Panc1 (cell line): Measurements from ENCODE around the gene LRRC73. TPM values are rescaled to one million over a fixed set of nuclear protein-coding genes. Genes with fewer than 3 reads are reported as not detected.

Experiments
- ATAC-seq: fragments of 200-7000 bp; cut with Tn5 transposase; 2 replicates; pipeline ENCODE4 v1.9.1; 2020; ENCODE audit warnings: mild to moderate bottlenecking, moderate library complexity
- BruUV-seq: library from RNA; stranded (reverse); fragments of 400-500 nt; replicated peaks from 2 replicates; lab custom pipeline; 2021; lab: Mats Ljungman, UMichigan
- CTCF ChIA-PET: fragments of 300-600 bp; sonication (Branson Sonifier 250); formaldehyde crosslinking; loops from one replicate; lab custom pipeline; 2022; ENCODE audit warnings: antibody characterized with exemption; lab: Charles Lee
- POLR2A ChIA-PET: fragments of 300-600 bp; sonication (Branson Sonifier 250); formaldehyde crosslinking; loops from one replicate; lab custom pipeline; 2022; ENCODE audit warnings: antibody characterized with exemption; lab: Charles Lee
- DNase-seq: peaks from one replicate; pipeline ENCODE4 v3.0.0-alpha.2; 2010; ENCODE audit warnings: low read depth, low spot score
- H3K27ac ChIP-seq: 2 replicates; pipeline ENCODE4 v1.5.1; 2011; ENCODE audit warnings: mild to moderate bottlenecking, low read length, inconsistent platforms
- H3K27me3 ChIP-seq: fragments of 200-500 bp; sonication (Bioruptor generic); 2 replicates; pipeline ENCODE4 v1.6.0; 2014; ENCODE audit warnings: low read length, inconsistent platforms; ENCODE audit not compliant: control insufficient read depth, insufficient read depth
- H3K36me3 ChIP-seq: fragments of 200-500 bp; sonication (Bioruptor generic); 2 replicates; pipeline ENCODE4 v1.5.1; 2014; ENCODE audit warnings: inconsistent platforms, mild to moderate bottlenecking, low read length, moderate library complexity; ENCODE audit not compliant: control insufficient read depth, insufficient read depth
- H3K4me1 ChIP-seq: 2 replicates; pipeline ENCODE4 v1.5.1; 2011; ENCODE audit warnings: inconsistent platforms, mild to moderate bottlenecking, low read length, moderate library complexity; ENCODE audit not compliant: control insufficient read depth, insufficient read depth
- H3K4me3 ChIP-seq, 2 experiments: 2 replicates each; pipeline ENCODE4 v1.5.1; 2011 to 2012; ENCODE audit warnings: low read depth in 2 of 2, low read length in 2 of 2, mild to moderate bottlenecking in 2 of 2, inconsistent platforms in 1 of 2, moderate library complexity in 1 of 2
- H3K9me3 ChIP-seq: fragments of 200-500 bp; sonication (Bioruptor generic); 2 replicates; pipeline ENCODE4 v1.5.1; 2014; ENCODE audit warnings: low read depth, mild to moderate bottlenecking, inconsistent platforms, low read length, moderate library complexity; ENCODE audit not compliant: control insufficient read depth, insufficient read depth
- POLR2AphosphoS5 ChIP-seq: IDR thresholded peaks from 2 replicates; pipeline ENCODE4 v1.6.1; 2012; ENCODE audit warnings: mild to moderate bottlenecking, low read depth, low read length, moderate library complexity
- SIN3A ChIP-seq: IDR thresholded peaks from 2 replicates; pipeline ENCODE4 v1.6.1; 2012; ENCODE audit warnings: low read depth, mild to moderate bottlenecking, low read length, moderate library complexity, borderline replicate concordance; ENCODE audit not compliant: insufficient read depth
- TCF7L2 ChIP-seq: IDR thresholded peaks from 2 replicates; pipeline ENCODE4 v1.6.1; 2011; ENCODE audit warnings: mild to moderate bottlenecking, low read depth, low read length, inconsistent platforms
- in situ Hi-C: cut with HindIII; loops from 2 replicates; pipeline ENCODE4 v1.10.0; 2016; ENCODE audit warnings: low sequenced_read_pairs, low pct_unique_long_range_greater_than_20kb
- intact Hi-C: fragments of 100-400 bp; cut with micrococcal nuclease; formaldehyde crosslinking; loops from one replicate; pipeline ENCODE4 v1.10.0; 2022; ENCODE audit not compliant: unreplicated experiment
- total RNA-seq: library from RNA; stranded (reverse); gene quantifications from one replicate; pipeline ENCODE4 v1.2.1, GENCODE V29; 2021; ENCODE audit not compliant: unreplicated experiment
- TF ChIP-seq, protein P1 (sequence below), 2 experiments: IDR thresholded peaks; 2 replicates each; pipeline ENCODE4 v1.6.1; 2011 to 2012; ENCODE audit warnings: low read depth in 2 of 2, control low read depth in 1 of 2, low read length in 1 of 2, mild to moderate bottlenecking in 1 of 2, moderate library complexity in 1 of 2; ENCODE audit not compliant: insufficient read depth in 1 of 2
- TF ChIP-seq, protein P2 (sequence below): fragments of 450-650 bp; IDR thresholded peaks from 2 replicates; pipeline ENCODE4 v1.5.1; 2017; ENCODE audit warnings: mild to moderate bottlenecking

The LRRC73 gene
- total RNA-seq, 1 experiment from 2014 or later: 2.9 TPM

- Histone ChIP-seq H3K36me3 (no peaks in the 10 kb centered on the region), H3K9me3 (no peaks in the 10 kb centered on the region), H3K4me3 (no peak overlapping the region), H3K4me1 (peaks cover 13% of the 10 kb centered on the region), H3K27me3 (no peaks in the 10 kb centered on the region), H3K27ac (no peak overlapping the region)
- in situ Hi-C loops: no loop called here
- TF ChIP-seq, protein P1, sequence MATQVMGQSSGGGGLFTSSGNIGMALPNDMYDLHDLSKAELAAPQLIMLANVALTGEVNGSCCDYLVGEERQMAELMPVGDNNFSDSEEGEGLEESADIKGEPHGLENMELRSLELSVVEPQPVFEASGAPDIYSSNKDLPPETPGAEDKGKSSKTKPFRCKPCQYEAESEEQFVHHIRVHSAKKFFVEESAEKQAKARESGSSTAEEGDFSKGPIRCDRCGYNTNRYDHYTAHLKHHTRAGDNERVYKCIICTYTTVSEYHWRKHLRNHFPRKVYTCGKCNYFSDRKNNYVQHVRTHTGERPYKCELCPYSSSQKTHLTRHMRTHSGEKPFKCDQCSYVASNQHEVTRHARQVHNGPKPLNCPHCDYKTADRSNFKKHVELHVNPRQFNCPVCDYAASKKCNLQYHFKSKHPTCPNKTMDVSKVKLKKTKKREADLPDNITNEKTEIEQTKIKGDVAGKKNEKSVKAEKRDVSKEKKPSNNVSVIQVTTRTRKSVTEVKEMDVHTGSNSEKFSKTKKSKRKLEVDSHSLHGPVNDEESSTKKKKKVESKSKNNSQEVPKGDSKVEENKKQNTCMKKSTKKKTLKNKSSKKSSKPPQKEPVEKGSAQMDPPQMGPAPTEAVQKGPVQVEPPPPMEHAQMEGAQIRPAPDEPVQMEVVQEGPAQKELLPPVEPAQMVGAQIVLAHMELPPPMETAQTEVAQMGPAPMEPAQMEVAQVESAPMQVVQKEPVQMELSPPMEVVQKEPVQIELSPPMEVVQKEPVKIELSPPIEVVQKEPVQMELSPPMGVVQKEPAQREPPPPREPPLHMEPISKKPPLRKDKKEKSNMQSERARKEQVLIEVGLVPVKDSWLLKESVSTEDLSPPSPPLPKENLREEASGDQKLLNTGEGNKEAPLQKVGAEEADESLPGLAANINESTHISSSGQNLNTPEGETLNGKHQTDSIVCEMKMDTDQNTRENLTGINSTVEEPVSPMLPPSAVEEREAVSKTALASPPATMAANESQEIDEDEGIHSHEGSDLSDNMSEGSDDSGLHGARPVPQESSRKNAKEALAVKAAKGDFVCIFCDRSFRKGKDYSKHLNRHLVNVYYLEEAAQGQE (IDR thresholded peaks at IDR 0.05; ENCODE audit: insufficient read depth in 1 of 2, low read depth in 2 of 2, low read length in 1 of 2): no peak
- TF ChIP-seq, protein P2, sequence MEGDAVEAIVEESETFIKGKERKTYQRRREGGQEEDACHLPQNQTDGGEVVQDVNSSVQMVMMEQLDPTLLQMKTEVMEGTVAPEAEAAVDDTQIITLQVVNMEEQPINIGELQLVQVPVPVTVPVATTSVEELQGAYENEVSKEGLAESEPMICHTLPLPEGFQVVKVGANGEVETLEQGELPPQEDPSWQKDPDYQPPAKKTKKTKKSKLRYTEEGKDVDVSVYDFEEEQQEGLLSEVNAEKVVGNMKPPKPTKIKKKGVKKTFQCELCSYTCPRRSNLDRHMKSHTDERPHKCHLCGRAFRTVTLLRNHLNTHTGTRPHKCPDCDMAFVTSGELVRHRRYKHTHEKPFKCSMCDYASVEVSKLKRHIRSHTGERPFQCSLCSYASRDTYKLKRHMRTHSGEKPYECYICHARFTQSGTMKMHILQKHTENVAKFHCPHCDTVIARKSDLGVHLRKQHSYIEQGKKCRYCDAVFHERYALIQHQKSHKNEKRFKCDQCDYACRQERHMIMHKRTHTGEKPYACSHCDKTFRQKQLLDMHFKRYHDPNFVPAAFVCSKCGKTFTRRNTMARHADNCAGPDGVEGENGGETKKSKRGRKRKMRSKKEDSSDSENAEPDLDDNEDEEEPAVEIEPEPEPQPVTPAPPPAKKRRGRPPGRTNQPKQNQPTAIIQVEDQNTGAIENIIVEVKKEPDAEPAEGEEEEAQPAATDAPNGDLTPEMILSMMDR: no peak
- TF ChIP-seq SIN3A (no peak), TCF7L2 (no peak), POLR2AphosphoS5 (no peak)
- DNase-seq (no peak), ATAC-seq (no peak)
- CTCF ChIA-PET: interaction anchor here (0.6 kb wide), 1 partner anchor 87 kb away, joined by 6 read pairs; no protein-coding TSS in a partner anchor
- intact Hi-C loops: no loop called here
- TSS peak; percentile 10 for BruUV-seq
- POLR2A ChIA-PET: no interaction called here
These were observed 28.4 kb downstream of the LRRC73 start for GRCh38 chr6:43481591-43482236.

GRCh38 chr6:43481075-43481474 lies 29.1 kb downstream of the LRRC73 start:
- Histone ChIP-seq H3K4me1 (peaks cover 13% of the 10 kb centered on the region), H3K36me3 (no peaks in the 10 kb centered on the region), H3K9me3 (no peaks in the 10 kb centered on the region), H3K27me3 (no peaks in the 10 kb centered on the region), H3K4me3 (no peak overlapping the region), H3K27ac (peak overlapping the region; percentile 5; the same call in 1 of the 2 replicates)
- in situ Hi-C loops: no loop called here
- no TSS peak for BruUV-seq
- TF ChIP-seq, protein P2: no peak
- TF ChIP-seq SIN3A (no peak), TCF7L2 (no peak), POLR2AphosphoS5 (no peak)
- TF ChIP-seq, protein P1 (IDR thresholded peaks at IDR 0.05; ENCODE audit: insufficient read depth in 1 of 2, low read depth in 2 of 2, low read length in 1 of 2): no peak
- ATAC-seq (no peak), DNase-seq (no peak)
- CTCF ChIA-PET: interaction anchor here (0.6 kb wide), 1 partner anchor 87 kb away, joined by 6 read pairs; no protein-coding TSS in a partner anchor
- POLR2A ChIA-PET: no interaction called here
- intact Hi-C loops: no loop called here
